HG03039 (cell line): ENCODE measurements around the gene MN1.

Experiments
- ATAC-seq: cut with Tn5 transposase; IDR thresholded peaks from one replicate; pipeline ENCODE4 v1.9.1; 2021; ENCODE audit warnings: mild to moderate bottlenecking, moderate library complexity; ENCODE audit not compliant: unreplicated experiment

The MN1 gene

GRCh38 chr22:27786291-27786932 is 15.1 kb downstream of the MN1 start:
- ATAC-seq = no peak

- no peak for ATAC-seq
These were observed 15.7 kb downstream of the MN1 start for GRCh38 chr22:27785831-27786230.

- no peak for ATAC-seq
These were observed 17.5 kb downstream of the MN1 start for GRCh38 chr22:27784120-27784475.

GRCh38 chr22:27783436-27784119 is 18.0 kb downstream of the MN1 start:
- no peak for ATAC-seq

- no peak for ATAC-seq
These were observed 19.5 kb downstream of the MN1 start for GRCh38 chr22:27782088-27782487.

- no peak for ATAC-seq
These were observed 21.4 kb downstream of the MN1 start for GRCh38 chr22:27780161-27780575.

GRCh38 chr22:27779643-27780042 is 21.9 kb downstream of the MN1 start:
- no peak for ATAC-seq

- ATAC-seq = no peak
These were observed 23.1 kb downstream of the MN1 start for GRCh38 chr22:27778294-27779090.

- ATAC-seq = no peak
These were observed 24.4 kb downstream of the MN1 start for GRCh38 chr22:27777128-27777527.

GRCh38 chr22:27776650-27776958 is 25.0 kb downstream of the MN1 start:
- no peak for ATAC-seq

GRCh38 chr22:27775758-27776649 is 25.6 kb downstream of the MN1 start:
- ATAC-seq = no peak

GRCh38 chr22:27775087-27775698 is 26.4 kb downstream of the MN1 start:
- ATAC-seq = no peak

GRCh38 chr22:27774200-27774599 is 27.4 kb downstream of the MN1 start:
- ATAC-seq = no peak

- no peak for ATAC-seq
These were observed 28.5 kb downstream of the MN1 start for GRCh38 chr22:27772984-27773498.

GRCh38 chr22:27772081-27772983 is 29.2 kb downstream of the MN1 start:
- no peak for ATAC-seq

GRCh38 chr22:27771637-27772036 is 29.9 kb downstream of the MN1 start:
- ATAC-seq = no peak

- no peak for ATAC-seq
These were observed 32.5 kb downstream of the MN1 start for GRCh38 chr22:27769012-27769411.

- no peak for ATAC-seq
These were observed 33.4 kb downstream of the MN1 start for GRCh38 chr22:27768027-27768653.

GRCh38 chr22:27766679-27767078 is 34.9 kb downstream of the MN1 start:
- no peak for ATAC-seq
